ENCODE measurements around the gene KIAA1217.

GRCh38 chr10:24184455-24184854 is 24.5 kb upstream of the KIAA1217 start:
- TF ChIP-seq CTCF (IDR thresholded peaks at IDR 0.05) (no peak), POLR2A (IDR thresholded peaks at IDR 0.05) (no peak)

Measured in thyroid gland (tissue), 4 donors.